ENCODE results near the gene DPH5. TPM values are rescaled to one million over a fixed set of nuclear protein-coding genes. Genes with fewer than 3 reads are reported as not detected.
A peak's percentile ranks its signal among the peaks of the same experiment; 100 is the strongest.
"Not testable (repeated sequence)": the region's sequence is repeated elsewhere in the genome, so short reads cannot be mapped to it uniquely, and the experiment has no call there.

Gene DPH5, protein sequence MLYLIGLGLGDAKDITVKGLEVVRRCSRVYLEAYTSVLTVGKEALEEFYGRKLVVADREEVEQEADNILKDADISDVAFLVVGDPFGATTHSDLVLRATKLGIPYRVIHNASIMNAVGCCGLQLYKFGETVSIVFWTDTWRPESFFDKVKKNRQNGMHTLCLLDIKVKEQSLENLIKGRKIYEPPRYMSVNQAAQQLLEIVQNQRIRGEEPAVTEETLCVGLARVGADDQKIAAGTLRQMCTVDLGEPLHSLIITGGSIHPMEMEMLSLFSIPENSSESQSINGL
- 51.1 TPM for total RNA-seq

DNA sequence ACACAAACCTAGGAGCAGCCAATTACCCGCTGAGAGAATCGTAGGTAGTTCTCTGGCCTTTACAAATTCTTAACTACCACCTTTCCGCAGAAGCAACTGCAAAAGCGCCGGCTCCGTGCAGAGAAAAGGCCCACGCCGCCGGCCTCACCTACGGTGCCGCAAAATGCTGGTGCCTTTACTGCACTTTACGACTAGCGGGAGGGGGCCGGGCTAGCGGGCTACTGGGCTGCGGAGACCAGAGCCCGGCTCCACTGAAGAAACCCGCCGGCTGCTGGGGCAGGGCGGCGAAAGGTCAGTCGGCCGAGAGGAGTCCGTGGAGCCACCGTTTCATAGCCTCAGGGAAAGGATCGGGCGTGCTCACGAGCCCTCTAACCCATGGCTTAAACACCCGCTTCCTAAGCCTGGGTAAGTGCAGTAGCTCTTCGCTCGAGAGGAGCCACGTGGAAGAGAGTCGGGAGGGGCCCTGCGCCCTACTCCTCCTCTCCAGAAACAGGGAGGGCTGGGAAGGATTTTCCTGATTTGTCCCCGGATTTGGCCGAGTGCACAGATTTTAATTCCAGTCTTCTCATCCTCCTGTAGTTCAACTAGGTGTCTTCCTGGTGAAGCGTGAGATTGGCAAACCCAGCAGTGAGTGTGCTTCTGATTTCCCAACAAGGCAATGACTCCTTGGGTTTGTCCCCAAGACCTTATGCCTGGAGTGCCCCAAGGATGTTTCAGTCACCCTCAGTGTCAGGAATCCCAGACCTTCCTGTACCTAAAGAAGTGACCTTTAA is at the start of gene DPH5:
TSS of gene DPH5 (minus strand) at position 128 of the 773 bp plus-strand sequence. CDS start 341 bp downstream, outside the sequence.
- no peaks in the 10 kb centered on the region for H3K27me3 ChIP-seq (ENCODE audit: control insufficient read depth in 3 of 3, insufficient read depth in 3 of 3, low read length in 3 of 3)
- H3K36me3 ChIP-seq (ENCODE audit: control insufficient read depth in 3 of 3, insufficient read depth in 3 of 3, low read length in 3 of 3), result peaks cover 0 to under 1% (median 0%) of the 10 kb centered on the region in 3 donors
- H3K27ac ChIP-seq (ENCODE audit: low read depth, low read length), result peak within 1 kb of the TSS; percentile 75
- H3K9ac ChIP-seq (ENCODE audit: low read depth in 1 of 3, low read length in 3 of 3), result peak within 1 kb of the TSS; percentile 89 to 94 (median 90)
- no peaks in the 10 kb centered on the region for H3K9me3 ChIP-seq (ENCODE audit: control insufficient read depth in 3 of 3, low read length in 3 of 3)
- peaks cover 6 to 17% (median 13%) of the 10 kb centered on the region in 3 donors for H3K4me1 ChIP-seq (ENCODE audit: control insufficient read depth in 3 of 3, insufficient read depth in 3 of 3, low read length in 3 of 3)
- peak within 1 kb of the TSS; percentile 85 to 98 (median 90) for H3K4me3 ChIP-seq (ENCODE audit: low read length in 3 of 3)

DNA sequence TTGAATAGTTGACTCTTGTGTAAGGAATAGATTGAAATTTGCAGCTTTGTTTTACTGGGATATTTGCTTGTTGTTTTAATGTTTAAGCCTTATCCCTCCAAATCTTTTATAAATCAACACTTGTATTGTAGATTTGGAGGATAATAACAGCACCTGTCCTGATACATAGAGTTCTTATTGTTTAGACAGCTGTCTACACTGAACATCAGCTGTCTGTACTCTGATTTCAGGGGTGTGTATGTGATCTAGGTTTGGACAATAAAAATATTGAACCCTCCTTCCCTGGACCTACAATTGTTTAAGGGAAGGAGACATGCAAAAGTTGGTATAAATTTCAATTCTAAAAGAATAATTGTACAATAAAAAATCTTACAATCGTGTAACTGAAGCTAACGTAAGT is 48.3 kb upstream of the DPH5 start:
- peaks cover 0 to 6% (median 4%) of the 10 kb centered on the region in 3 donors for H3K4me1 ChIP-seq (ENCODE audit: control insufficient read depth in 3 of 3, insufficient read depth in 3 of 3, low read length in 3 of 3)
- no peak overlapping the region for H3K4me3 ChIP-seq (ENCODE audit: low read length in 3 of 3)
- no peaks in the 10 kb centered on the region for H3K9me3 ChIP-seq (ENCODE audit: control insufficient read depth in 3 of 3, low read length in 3 of 3)
- no peak overlapping the region for H3K27ac ChIP-seq (ENCODE audit: low read depth, low read length)
- no peaks in the 10 kb centered on the region for H3K27me3 ChIP-seq (ENCODE audit: control insufficient read depth in 3 of 3, insufficient read depth in 3 of 3, low read length in 3 of 3)
- no peak overlapping the region for H3K9ac ChIP-seq (ENCODE audit: low read depth in 1 of 3, low read length in 3 of 3)
- no peaks in the 10 kb centered on the region for H3K36me3 ChIP-seq (ENCODE audit: control insufficient read depth in 3 of 3, insufficient read depth in 3 of 3, low read length in 3 of 3)

DNA sequence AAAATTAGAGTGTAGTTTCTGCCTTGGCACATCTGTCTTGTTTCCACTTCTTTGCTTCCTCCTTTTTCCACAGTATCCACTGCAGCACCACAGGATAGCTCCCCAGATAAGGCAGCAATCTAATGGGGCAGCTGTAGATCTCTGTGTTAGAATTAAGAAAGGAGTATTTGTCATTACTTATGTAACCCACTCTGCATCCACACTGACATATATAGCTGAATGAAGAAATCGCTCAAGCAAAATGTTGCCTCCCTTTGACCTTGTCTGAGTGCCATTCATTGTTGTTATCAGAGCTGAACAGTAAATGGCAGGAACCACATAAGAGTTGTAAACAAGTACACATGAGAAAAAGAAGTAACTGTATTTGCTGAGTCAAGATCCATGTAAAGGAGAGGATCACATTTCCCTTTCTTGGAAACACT is 45.9 kb upstream of the DPH5 start:
- Histone ChIP-seq H3K4me3 (ENCODE audit: low read length in 3 of 3) (no peak overlapping the region), H3K9me3 (ENCODE audit: control insufficient read depth in 3 of 3, low read length in 3 of 3) (no peaks in the 10 kb centered on the region), H3K4me1 (ENCODE audit: control insufficient read depth in 3 of 3, insufficient read depth in 3 of 3, low read length in 3 of 3) (peaks cover 0 to 6% (median 4%) of the 10 kb centered on the region in 3 donors), H3K9ac (ENCODE audit: low read depth in 1 of 3, low read length in 3 of 3) (no peak overlapping the region), H3K27ac (ENCODE audit: low read depth, low read length) (no peak overlapping the region), H3K27me3 (ENCODE audit: control insufficient read depth in 3 of 3, insufficient read depth in 3 of 3, low read length in 3 of 3) (no peaks in the 10 kb centered on the region), H3K36me3 (ENCODE audit: control insufficient read depth in 3 of 3, insufficient read depth in 3 of 3, low read length in 3 of 3) (no peaks in the 10 kb centered on the region)

DNA sequence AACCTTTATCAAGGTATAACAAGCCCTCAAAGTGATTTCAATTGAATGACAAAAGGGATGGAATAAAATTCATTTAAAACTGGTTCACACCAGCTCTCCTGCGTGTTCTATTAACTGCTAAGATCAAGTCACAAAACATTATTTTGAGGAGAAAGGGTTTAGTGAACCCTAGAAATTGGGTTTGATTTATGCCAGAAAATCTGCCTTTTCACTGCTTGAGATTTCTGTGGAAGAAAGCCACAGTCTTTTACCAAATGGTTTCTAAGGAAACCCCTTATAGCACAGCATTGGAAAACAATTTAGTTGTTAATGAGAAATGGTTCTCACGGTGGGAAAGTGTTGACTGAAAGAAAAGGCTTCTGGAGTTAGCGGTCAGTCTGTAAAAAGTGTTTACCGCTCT is 43.6 kb upstream of the DPH5 start:
- Histone ChIP-seq H3K27ac (ENCODE audit: low read depth, low read length) (no peak overlapping the region), H3K9me3 (ENCODE audit: control insufficient read depth in 3 of 3, low read length in 3 of 3) (no peaks in the 10 kb centered on the region), H3K4me1 (ENCODE audit: control insufficient read depth in 3 of 3, insufficient read depth in 3 of 3, low read length in 3 of 3) (peaks cover 0 to 6% (median 4%) of the 10 kb centered on the region in 3 donors), H3K9ac (ENCODE audit: low read depth in 1 of 3, low read length in 3 of 3) (no peak overlapping the region), H3K27me3 (ENCODE audit: control insufficient read depth in 3 of 3, insufficient read depth in 3 of 3, low read length in 3 of 3) (no peaks in the 10 kb centered on the region), H3K36me3 (ENCODE audit: control insufficient read depth in 3 of 3, insufficient read depth in 3 of 3, low read length in 3 of 3) (no peaks in the 10 kb centered on the region), H3K4me3 (ENCODE audit: low read length in 3 of 3) (no peak overlapping the region)

DNA sequence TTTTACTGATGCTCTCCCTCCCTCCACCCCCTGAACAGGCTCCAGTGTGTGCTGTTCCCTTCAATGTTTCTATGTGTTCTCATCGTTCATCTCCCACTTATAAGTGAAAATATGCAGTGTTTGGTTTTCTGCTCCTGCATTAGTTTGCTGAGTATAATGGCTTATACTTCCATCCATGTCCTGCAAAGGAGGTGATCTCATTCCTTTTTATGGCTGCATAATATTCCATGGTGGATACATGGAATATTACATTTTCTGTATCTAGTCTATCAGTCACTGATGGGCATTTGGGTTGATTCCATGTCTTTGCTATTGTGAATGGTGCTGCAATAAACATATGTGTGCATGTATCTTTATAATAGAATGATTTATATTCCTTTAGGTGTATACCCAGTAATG is 41.4 kb upstream of the DPH5 start:
- H3K9ac ChIP-seq (ENCODE audit: low read depth in 1 of 3, low read length in 3 of 3); H3K36me3 ChIP-seq (ENCODE audit: control insufficient read depth in 3 of 3, insufficient read depth in 3 of 3, low read length in 3 of 3); H3K27me3 ChIP-seq (ENCODE audit: control insufficient read depth in 3 of 3, insufficient read depth in 3 of 3, low read length in 3 of 3); H3K27ac ChIP-seq (ENCODE audit: low read depth, low read length); H3K4me3 ChIP-seq (ENCODE audit: low read length in 3 of 3); H3K4me1 ChIP-seq (ENCODE audit: control insufficient read depth in 3 of 3, insufficient read depth in 3 of 3, low read length in 3 of 3); H3K9me3 ChIP-seq (ENCODE audit: control insufficient read depth in 3 of 3, low read length in 3 of 3): not testable (repeated sequence)

DNA sequence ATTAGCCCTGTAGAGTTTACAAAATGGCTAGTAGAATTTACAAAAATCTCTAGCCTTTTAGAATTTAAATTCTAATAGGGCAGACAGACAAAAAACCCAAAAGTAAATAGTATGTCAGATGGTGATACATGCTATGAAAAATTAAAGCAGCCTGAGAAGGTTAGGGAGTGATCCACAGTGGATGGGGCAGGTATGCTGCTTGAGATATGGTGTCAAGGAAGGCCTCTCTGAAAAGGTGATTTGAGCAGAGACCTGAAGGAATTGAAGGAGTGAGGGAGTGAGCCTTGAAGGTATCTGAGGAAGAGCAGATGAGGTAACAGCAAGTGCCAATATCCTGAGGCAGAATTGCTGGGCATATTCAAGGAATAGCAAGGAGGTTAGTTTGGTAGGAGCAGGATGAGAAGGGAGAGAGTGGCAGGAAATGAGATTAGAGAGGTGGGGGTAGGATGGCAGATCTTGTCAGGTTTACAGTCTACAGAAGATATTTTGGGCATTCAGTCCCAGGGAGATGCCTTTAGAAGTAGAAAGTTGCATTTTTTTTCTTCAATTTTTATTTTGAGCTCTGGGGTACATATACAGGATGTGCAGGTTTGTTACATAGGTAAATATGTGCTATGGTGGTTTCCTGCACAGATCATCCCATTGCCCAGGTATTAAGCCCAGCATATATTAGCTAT is 40.8 kb upstream of the DPH5 start:
- Histone ChIP-seq H3K36me3 (ENCODE audit: control insufficient read depth in 3 of 3, insufficient read depth in 3 of 3, low read length in 3 of 3) (no peaks in the 10 kb centered on the region), H3K4me1 (ENCODE audit: control insufficient read depth in 3 of 3, insufficient read depth in 3 of 3, low read length in 3 of 3) (peaks cover 0 to 3% (median 2%) of the 10 kb centered on the region in 3 donors), H3K27ac (ENCODE audit: low read depth, low read length) (no peak overlapping the region), H3K4me3 (ENCODE audit: low read length in 3 of 3) (no peak overlapping the region), H3K27me3 (ENCODE audit: control insufficient read depth in 3 of 3, insufficient read depth in 3 of 3, low read length in 3 of 3) (no peaks in the 10 kb centered on the region), H3K9me3 (ENCODE audit: control insufficient read depth in 3 of 3, low read length in 3 of 3) (no peaks in the 10 kb centered on the region), H3K9ac (ENCODE audit: low read depth in 1 of 3, low read length in 3 of 3) (no peak overlapping the region)

DNA sequence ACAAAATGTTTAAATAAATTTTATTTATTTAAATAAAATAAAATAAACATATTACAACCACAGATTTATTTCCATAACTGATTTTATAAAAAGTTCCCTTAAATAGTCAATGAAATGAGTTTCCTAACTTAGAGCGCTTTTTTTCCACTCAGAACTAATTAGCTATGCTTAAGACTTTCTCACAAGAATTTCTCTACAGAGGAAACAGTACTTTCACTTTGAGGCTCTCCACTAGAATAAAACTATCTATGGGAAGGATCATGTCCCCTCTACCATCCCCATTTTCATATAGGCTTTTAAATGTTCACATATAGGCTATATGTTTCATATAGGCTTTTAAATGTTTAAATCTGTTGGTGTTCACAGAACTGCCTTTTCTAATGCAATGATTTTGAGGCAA is 40.0 kb upstream of the DPH5 start:
- H3K4me1 ChIP-seq (ENCODE audit: control insufficient read depth in 3 of 3, insufficient read depth in 3 of 3, low read length in 3 of 3), result no peaks in the 10 kb centered on the region

DNA sequence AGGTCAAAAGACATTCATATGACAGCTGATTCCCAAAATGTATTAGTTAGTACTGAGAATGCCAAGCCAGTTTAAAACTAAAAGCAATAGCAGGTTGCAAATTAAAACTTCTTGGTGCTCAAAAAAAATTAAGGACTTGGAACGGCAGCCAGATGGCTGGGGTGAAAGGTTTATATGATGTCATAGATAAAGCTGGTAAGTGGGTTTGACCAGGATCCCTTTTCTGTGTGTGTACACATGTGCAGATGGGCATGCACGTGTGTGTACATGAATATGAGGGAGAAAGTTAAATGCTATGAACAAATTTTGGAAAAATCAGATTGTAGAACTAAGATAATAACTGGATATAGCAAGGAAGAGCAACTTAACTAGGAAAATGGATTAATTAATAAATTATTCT is 39.1 kb upstream of the DPH5 start:
- Histone ChIP-seq H3K9me3 (ENCODE audit: control insufficient read depth in 3 of 3, low read length in 3 of 3) (no peaks in the 10 kb centered on the region), H3K4me1 (ENCODE audit: control insufficient read depth in 3 of 3, insufficient read depth in 3 of 3, low read length in 3 of 3) (no peaks in the 10 kb centered on the region), H3K27ac (ENCODE audit: low read depth, low read length) (no peak overlapping the region), H3K36me3 (ENCODE audit: control insufficient read depth in 3 of 3, insufficient read depth in 3 of 3, low read length in 3 of 3) (no peaks in the 10 kb centered on the region), H3K4me3 (ENCODE audit: low read length in 3 of 3) (no peak overlapping the region), H3K9ac (ENCODE audit: low read depth in 1 of 3, low read length in 3 of 3) (no peak overlapping the region), H3K27me3 (ENCODE audit: control insufficient read depth in 3 of 3, insufficient read depth in 3 of 3, low read length in 3 of 3) (no peaks in the 10 kb centered on the region)

More for the DNA sequence above, 40.0 kb upstream of the DPH5 start:
- Histone ChIP-seq H3K36me3 (ENCODE audit: control insufficient read depth in 3 of 3, insufficient read depth in 3 of 3, low read length in 3 of 3) (no peaks in the 10 kb centered on the region), H3K27ac (ENCODE audit: low read depth, low read length) (no peak overlapping the region), H3K9me3 (ENCODE audit: control insufficient read depth in 3 of 3, low read length in 3 of 3) (no peaks in the 10 kb centered on the region), H3K4me3 (ENCODE audit: low read length in 3 of 3) (no peak overlapping the region), H3K27me3 (ENCODE audit: control insufficient read depth in 3 of 3, insufficient read depth in 3 of 3, low read length in 3 of 3) (no peaks in the 10 kb centered on the region), H3K9ac (ENCODE audit: low read depth in 1 of 3, low read length in 3 of 3) (no peak overlapping the region)

DNA sequence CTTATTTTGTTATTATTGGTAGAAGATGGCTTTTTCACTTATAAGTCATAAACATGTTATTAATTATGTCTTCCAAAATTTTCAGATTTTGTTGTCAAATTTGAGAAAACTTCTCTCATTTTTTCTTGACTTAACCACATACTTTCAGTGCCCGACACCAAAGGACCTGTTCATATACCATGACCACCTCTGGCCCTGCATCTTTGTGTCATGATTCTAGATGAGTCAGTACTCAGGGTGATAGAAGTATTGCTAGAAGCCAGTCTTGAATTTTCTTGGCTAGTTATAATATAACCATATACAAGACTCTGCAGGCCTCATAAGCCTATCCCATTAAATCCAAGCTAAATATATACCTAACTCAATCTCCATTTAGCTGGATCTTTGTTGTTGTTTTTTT is 35.4 kb upstream of the DPH5 start:
- no peaks in the 10 kb centered on the region for H3K36me3 ChIP-seq (ENCODE audit: control insufficient read depth in 3 of 3, insufficient read depth in 3 of 3, low read length in 3 of 3)
- no peak overlapping the region for H3K27ac ChIP-seq (ENCODE audit: low read depth, low read length)
- H3K27me3 ChIP-seq (ENCODE audit: control insufficient read depth in 3 of 3, insufficient read depth in 3 of 3, low read length in 3 of 3), result no peaks in the 10 kb centered on the region
- no peaks in the 10 kb centered on the region for H3K9me3 ChIP-seq (ENCODE audit: control insufficient read depth in 3 of 3, low read length in 3 of 3)
- no peak overlapping the region for H3K9ac ChIP-seq (ENCODE audit: low read depth in 1 of 3, low read length in 3 of 3)
- H3K4me1 ChIP-seq (ENCODE audit: control insufficient read depth in 3 of 3, insufficient read depth in 3 of 3, low read length in 3 of 3), result no peaks in the 10 kb centered on the region
- no peak overlapping the region for H3K4me3 ChIP-seq (ENCODE audit: low read length in 3 of 3)

Data from skeletal muscle tissue (tissue), 4 donors.